Kidney (tissue), 14 donors: ENCODE data around the gene TMEM94. TPM values are rescaled to one million over a fixed set of nuclear protein-coding genes. Genes with fewer than 3 reads are reported as not detected.

ENCODE experiments used
- DNase-seq, 5 donors: peaks; one replicate each; pipeline ENCODE4 v3.0.0-alpha.2; 2013 to 2020
- FAIRE-seq: peaks from 2 replicates; lab custom pipeline; 2012; peaks lifted over from hg19 to GRCh38; lab: Jason Lieb, UNC
- H3K27ac ChIP-seq, 2 donors: one replicate each; pipeline ENCODE4 v1.7.0; 2013; ENCODE audit warnings: low read depth in 2 of 2, low read length in 2 of 2, inconsistent platforms in 1 of 2
- H3K27me3 ChIP-seq: one replicate; pipeline ENCODE4 v1.7.1; 2013; ENCODE audit warnings: low read length, inconsistent platforms; ENCODE audit not compliant: control insufficient read depth, insufficient read depth
- H3K36me3 ChIP-seq, 3 donors: one replicate each; pipeline versions ENCODE4 v1.7.0 to v1.7.1; 2013; ENCODE audit warnings: low read length in 3 of 3, control low read depth in 1 of 3, inconsistent platforms in 1 of 3; ENCODE audit not compliant: insufficient read depth in 3 of 3, control insufficient read depth in 2 of 3
- H3K4me1 ChIP-seq, 3 donors: one replicate each; pipeline versions ENCODE4 v1.7.0 to v1.7.1; 2013; ENCODE audit warnings: low read length in 3 of 3, inconsistent platforms in 1 of 3, low read depth in 1 of 3; ENCODE audit not compliant: control insufficient read depth in 2 of 3, insufficient read depth in 2 of 3
- H3K4me3 ChIP-seq, 3 donors: one replicate each; pipeline versions ENCODE4 v1.7.0 to v1.8.1; 2013; ENCODE audit warnings: low read length in 3 of 3, control low read depth in 1 of 3, inconsistent platforms in 1 of 3
- H3K9ac ChIP-seq, 3 donors: one replicate each; pipeline versions ENCODE4 v1.7.0 to v1.7.1; 2013; ENCODE audit warnings: low read length in 3 of 3, control low read depth in 1 of 3, inconsistent platforms in 1 of 3
- H3K9me3 ChIP-seq, 3 donors: one replicate each; pipeline versions ENCODE4 v1.7.0 to v1.7.1; 2013; ENCODE audit warnings: low read length in 3 of 3, control low read depth in 1 of 3, inconsistent platforms in 1 of 3; ENCODE audit not compliant: control insufficient read depth in 2 of 3, insufficient read depth in 1 of 3
- CTCF ChIP-seq: IDR thresholded peaks from 3 replicates; pipeline ENCODE4 v1.5.1; 2012; ENCODE audit warnings: mild to moderate bottlenecking, moderate library complexity, borderline replicate concordance; ENCODE audit not compliant: insufficient read depth; ENCODE audit errors: extremely low read depth
- intact Hi-C: fragments of 100-400 bp; cut with DNase I; formaldehyde crosslinking; loops from one replicate; pipeline ENCODE4 v1.11.1; 2022
- polyA plus RNA-seq: library from polyadenylated mRNA; stranded (reverse); fragments of 350-450 nt; fragmentation: Illumina TruSeq; extraction: RNeasy Lipid Tissue Mini Kit (QIAGEN cat#74804); gene quantifications from one replicate; pipeline ENCODE4 v1.2.3, GENCODE V29; 2014; ENCODE audit warnings: low read depth, low replicate concordance; ENCODE audit not compliant: insufficient read depth
- total RNA-seq: library from RNA; stranded (reverse); fragmentation: NEBNext Ultra II Directional; extraction: Animal tissue kit (Norgen Biotek cat#: 25700); gene quantifications from one replicate; pipeline ENCODE4 v1.2.1, GENCODE V29; 2021
- donor health status: control.
- donor health status: control.
- donor health status: control.
- donor health status: control.
- donor health status: control.
- donor health status: DM: yes; HTN: yes; CAD: no.
- donor health status: Normal renal cell carcinoma (clear cell type).

Gene TMEM94
- total and polyA plus RNA-seq, 2 donors from 2014 or later = 49.6 to 82.6 TPM

GRCh38 chr17:75535871-75536270 is 79.4 kb downstream of the TMEM94 start:
- H3K27me3 ChIP-seq = no peaks in the 10 kb centered on the region
- H3K27ac ChIP-seq = peak overlapping the region in 1 of 2 donors; percentile 22
- FAIRE-seq (no peak), DNase-seq (no peak)
- no peak overlapping the region for H3K4me3 ChIP-seq
- intact Hi-C loops = no loop called here
- no peaks in the 10 kb centered on the region for H3K9me3 ChIP-seq
- H3K9ac ChIP-seq = peak overlapping the region in 1 of 3 donors; percentile 12
- H3K36me3 ChIP-seq = peaks cover 0 to 4% (median 0%) of the 10 kb centered on the region in 3 donors
- H3K4me1 ChIP-seq = peaks cover 0 to 36% (median 22%) of the 10 kb centered on the region in 3 donors
- TF ChIP-seq CTCF = no peak

DNA sequence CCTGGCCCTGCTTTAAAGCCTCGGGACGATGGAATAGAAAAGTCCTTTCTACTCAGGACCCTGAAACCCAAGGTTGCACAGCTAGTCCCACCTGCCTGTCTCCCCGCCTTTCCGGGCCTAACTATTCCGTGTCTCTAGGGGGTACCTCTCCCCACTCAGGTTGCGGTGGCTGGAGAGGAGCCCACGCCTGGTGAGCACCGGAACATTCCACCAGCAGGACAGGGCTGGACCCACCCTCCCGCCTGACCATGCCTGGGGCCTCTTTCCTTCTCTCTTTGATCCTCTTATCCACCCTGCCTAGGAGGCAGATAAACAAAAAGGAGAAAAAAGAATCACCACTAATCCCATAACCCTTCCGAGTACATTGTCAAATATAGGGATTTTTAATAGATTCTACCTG is 79.9 kb downstream of the TMEM94 start:
- DNase-seq = no peak
- H3K4me3 ChIP-seq = no peak overlapping the region
- FAIRE-seq = no peak
- peak overlapping the region in 1 of 2 donors; percentile 22 for H3K27ac ChIP-seq
- H3K4me1 ChIP-seq = peaks cover 0 to 38% (median 27%) of the 10 kb centered on the region in 3 donors
- H3K9me3 ChIP-seq = no peaks in the 10 kb centered on the region
- peaks cover 0 to 4% (median 0%) of the 10 kb centered on the region in 3 donors for H3K36me3 ChIP-seq
- peak overlapping the region in 1 of 3 donors; percentile 12 for H3K9ac ChIP-seq
- intact Hi-C loops = no loop called here
- TF ChIP-seq CTCF = no peak
- H3K27me3 ChIP-seq = no peaks in the 10 kb centered on the region

DNA sequence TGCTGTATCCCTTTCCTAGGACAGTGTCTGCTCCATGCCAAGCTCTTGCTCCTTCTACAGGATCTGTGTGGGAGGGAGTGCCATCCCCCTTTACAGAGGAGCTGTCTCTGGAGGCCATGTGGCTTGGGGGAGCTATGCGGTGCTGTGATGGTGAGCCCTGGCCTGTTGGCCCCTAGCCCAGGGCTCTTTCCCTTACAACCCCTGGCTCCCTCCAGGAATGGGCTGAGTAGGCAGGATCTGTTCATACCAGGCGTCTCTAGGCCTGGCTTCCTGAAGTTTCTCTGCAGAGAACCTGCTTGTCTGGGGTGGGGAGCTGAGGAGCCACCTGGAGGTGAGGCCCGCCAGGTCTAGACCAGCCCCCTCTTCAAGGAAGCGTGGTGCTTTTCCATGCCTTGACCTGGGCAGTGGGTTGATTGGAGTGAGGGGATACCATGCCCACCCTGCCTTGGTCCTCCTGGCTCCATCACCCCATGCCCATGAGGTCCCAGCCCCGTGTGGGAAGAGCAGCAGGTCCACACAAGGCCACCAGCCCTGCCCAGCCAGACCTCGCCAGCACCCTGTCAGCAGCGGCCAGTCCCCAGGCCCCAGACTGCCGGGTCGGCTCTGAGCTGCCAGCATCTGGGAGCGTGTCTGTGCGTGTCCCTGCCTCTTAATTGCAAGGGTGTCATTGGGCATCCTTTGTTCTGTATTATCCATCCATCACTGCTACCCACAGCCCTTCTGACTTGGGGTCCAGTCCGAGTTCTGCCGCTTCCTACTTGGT is 83.7 kb downstream of the TMEM94 start:
- peaks cover 0 to 4% (median 0%) of the 10 kb centered on the region in 3 donors for H3K36me3 ChIP-seq
- H3K4me1 ChIP-seq = peaks cover 0 to 58% (median 55%) of the 10 kb centered on the region in 3 donors
- no peak for TF ChIP-seq CTCF
- H3K4me3 ChIP-seq = no peak overlapping the region
- DNase-seq (peak in 1 of 5 donors; percentile 31), FAIRE-seq (no peak)
- intact Hi-C loops = no loop called here
- no peaks in the 10 kb centered on the region for H3K27me3 ChIP-seq
- H3K9ac ChIP-seq = peak overlapping the region in 1 of 3 donors; percentile 61
- H3K27ac ChIP-seq = peak overlapping the region; percentile 59 to 97
- no peaks in the 10 kb centered on the region for H3K9me3 ChIP-seq
